Cardiac septum (tissue), 1 donor: ENCODE measurements around the gene GPBP1. TPM values are rescaled to one million over a fixed set of nuclear protein-coding genes. Genes with fewer than 3 reads are reported as not detected.
"Not testable (repeated sequence)": the region's sequence is repeated elsewhere in the genome, so short reads cannot be mapped to it uniquely, and the experiment has no call there.

Experiments used
- DNase-seq: peaks from one replicate; pipeline ENCODE4 v3.0.0-alpha.2; 2020; ENCODE audit warnings: low spot score
- intact Hi-C: fragments of 100-400 bp; cut with DNase I; formaldehyde crosslinking; loops from one replicate; pipeline ENCODE4 v1.14.0; 2022
- total RNA-seq: library from RNA; stranded (reverse); fragmentation: NEBNext Ultra II Directional; extraction: Animal tissue kit (Norgen Biotek cat#: 25700); gene quantifications from one replicate; pipeline ENCODE4 v1.2.1, GENCODE V29; 2021
- donor health status: DM: no; HTN: no; CAD: no.

GPBP1 gene
- total RNA-seq, 1 donor from 2014 or later: 49.0 TPM

- no peak for DNase-seq
- intact Hi-C loops: no loop called here
These were observed 133.7 kb downstream of the GPBP1 start for GRCh38 chr5:57307516-57307915.

DNA sequence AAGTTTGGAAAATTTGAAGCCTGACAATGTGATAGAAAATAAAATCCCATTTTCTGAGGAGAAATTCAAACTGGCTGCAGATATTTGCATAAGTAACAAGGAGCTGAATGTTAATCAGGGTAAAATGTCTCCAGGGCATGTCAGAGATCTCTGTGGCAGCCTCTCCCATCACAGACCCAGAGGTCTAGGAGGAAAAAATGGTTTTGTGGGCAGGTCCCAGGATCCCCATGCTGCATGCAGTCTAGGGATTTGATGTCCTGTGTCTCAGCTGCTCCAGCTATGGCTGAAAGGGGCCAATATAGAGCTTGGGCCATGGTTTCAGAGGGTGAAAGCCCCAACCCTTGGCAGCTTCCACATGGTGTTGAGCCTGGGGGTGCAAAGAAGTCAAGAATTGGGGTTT lies 135.2 kb downstream of the GPBP1 start:
- DNase-seq, intact Hi-C loops: not testable (repeated sequence)

DNA sequence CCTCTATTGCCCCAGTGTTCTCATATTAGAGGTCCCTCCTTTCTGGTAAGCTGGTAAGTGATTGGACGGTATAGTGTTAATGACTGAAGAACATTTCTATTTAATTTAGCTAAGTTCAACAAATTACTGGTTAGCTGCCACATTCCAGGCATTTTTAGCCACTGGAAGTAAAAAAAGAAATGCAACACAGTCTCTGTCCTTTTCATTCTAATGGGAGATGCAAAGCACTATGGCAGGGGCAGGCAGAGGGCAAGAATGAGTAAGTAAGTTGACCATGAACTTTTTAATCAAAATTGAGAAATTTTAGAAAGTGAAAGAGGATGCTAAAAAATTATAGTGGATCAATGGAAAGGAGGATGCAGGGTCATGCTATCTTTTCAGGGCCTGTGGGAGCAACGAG lies 137.4 kb downstream of the GPBP1 start:
- intact Hi-C loops: loop anchor here (5.0 kb wide), 1 partner anchor 176 kb away; no protein-coding TSS in a partner anchor
- DNase-seq: no peak

- intact Hi-C loops: loop anchor here (5.0 kb wide), 1 partner anchor 175 kb away; no protein-coding TSS in a partner anchor
- no peak for DNase-seq
These were observed 138.3 kb downstream of the GPBP1 start for GRCh38 chr5:57311921-57312735.

DNA sequence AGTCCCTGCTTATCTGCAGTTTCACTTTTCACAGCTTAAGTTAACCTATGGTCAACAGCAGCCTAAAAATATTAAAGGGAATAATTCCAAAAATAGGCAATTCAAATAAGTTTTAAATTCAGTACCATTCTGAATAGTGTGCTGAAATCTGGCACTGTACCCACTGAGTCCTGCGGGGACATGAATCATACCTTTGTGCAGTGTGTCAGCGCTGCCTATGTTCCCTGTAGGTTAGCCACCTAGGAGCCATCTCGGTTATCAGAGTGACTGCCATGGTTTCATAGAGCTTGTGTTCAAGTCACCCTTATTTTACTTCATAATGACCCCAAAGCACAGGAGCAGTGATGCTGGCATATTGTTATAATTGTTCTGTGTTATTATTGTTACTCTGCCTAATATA lies 139.9 kb downstream of the GPBP1 start:
- intact Hi-C loops: loop anchor here (5.0 kb wide), 1 partner anchor 174 kb away; no protein-coding TSS in a partner anchor
- no peak for DNase-seq

Other genes starting within 250 kb of the GPBP1 start
- 14.8 TPM for gene MIER3, start 221.9 kb upstream of the GPBP1 start, total RNA-seq